Cardiac fibroblast (primary cell): Measurements from ENCODE around the gene THBS3.
"Not testable (repeated sequence)": the region's sequence is repeated elsewhere in the genome, so short reads cannot be mapped to it uniquely, and the experiment has no call there.

Experiments
- DNase-seq, 2 donors: peaks; one replicate each; pipeline versions ENCODE4 v3.0.0 to v3.0.0-alpha.2; 2010; ENCODE audit warnings: low read depth in 2 of 2
- H3K4me3 ChIP-seq, 2 donors: replicated peaks in 1 of 2; 1 replicate in 1 of 2; 2 replicates in 1 of 2; pipeline ENCODE4 v1.5.1; 2011; ENCODE audit warnings: low read depth in 2 of 2, low read length in 2 of 2, mild to moderate bottlenecking in 2 of 2, moderate library complexity in 1 of 2
- CTCF ChIP-seq: IDR thresholded peaks from one replicate; pipeline ENCODE4 v1.5.1; 2011; ENCODE audit warnings: low read depth, mild to moderate bottlenecking, low read length, inconsistent platforms

THBS3 gene

DNA sequence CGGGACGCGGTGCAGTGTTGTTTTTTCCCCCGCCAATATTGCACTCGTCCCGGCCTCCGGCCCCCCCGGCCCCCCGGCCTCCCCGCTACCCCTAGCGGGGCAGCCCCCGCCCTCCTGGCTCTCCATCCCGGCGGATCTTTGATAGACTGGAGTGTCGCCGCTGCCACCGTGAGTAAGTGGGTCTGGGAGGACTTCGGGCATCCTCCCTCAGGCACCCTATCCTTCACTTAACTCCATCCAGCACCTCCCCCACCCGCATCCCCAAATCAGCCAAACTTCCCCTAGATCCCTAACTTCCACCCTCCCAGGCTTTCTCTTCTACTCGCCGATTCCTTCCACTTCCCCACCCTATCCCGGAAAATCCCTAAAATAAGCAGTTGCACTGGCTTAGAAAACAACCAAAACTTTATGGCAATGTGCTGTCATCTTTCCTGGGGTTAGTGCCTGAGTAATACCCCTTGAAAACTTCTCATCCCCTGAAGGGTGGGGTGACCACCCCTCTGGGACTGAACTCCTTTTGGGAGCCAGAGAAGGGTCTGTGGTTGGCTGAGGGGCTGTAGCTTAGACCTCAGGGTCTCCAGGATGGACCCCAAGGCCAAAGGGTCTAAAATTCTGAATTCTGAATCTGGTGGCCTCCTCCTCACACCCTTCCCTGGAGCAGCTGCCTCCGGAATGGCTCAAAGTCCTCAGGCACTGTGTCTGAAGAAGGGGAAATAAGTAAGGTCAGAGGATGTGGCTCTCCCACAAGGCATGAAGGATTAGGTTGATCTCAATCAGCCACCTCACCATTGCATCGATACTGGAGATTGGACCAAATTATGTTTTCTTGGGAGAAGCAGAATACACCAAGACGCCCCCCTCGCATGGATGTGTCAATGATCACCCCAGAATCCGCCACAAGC lies 12.2 kb downstream of the THBS3 start:
- peak overlapping the region; percentile 52 to 65 for H3K4me3 ChIP-seq
- peak in 1 of 2 donors; percentile 22 for DNase-seq
- TF ChIP-seq CTCF: no peak

GRCh38 chr1:155193991-155194240 lies 13.8 kb downstream of the THBS3 start:
- peak overlapping the region; percentile 52 to 65 for H3K4me3 ChIP-seq
- DNase-seq: not testable (repeated sequence)

DNA sequence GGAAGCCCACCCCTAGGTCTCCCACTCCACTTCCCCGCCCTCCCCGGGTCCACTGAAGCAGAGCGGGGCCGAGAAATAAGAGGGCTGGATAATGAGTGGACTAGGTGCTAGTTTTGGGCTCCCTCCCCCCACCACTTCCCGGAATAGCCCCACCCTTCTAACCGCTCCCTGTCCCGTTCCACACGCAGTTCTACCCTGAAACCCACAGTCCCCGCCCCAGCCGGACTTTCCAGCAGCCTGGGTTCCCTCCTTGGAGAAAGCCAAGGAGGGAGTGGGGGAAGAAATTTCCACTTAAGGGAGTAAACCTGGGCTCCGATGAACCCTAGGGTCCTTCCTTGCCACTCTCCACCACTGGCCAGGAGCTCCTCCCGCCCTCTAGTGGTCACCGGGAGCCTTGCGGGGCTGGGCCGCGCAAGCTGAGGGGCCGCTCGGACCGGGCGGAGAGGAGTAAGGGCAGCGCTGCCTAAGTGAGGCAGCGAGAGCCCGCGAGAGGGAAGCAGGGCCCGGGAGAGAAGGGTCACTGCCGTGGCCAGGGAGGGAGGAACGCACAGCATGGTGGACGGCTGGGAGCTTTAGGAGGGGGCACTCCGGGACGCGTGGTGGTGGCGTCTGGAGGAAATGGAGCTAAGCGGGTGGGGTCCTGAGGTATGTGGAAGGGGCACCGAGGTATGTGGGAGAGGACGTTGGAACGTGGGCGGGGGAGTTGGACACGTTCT lies 14.3 kb downstream of the THBS3 start:
- TF ChIP-seq CTCF: peak; percentile 99
- peak overlapping the region; percentile 52 to 65 for H3K4me3 ChIP-seq
- peak; percentile 91 to 95 for DNase-seq

GRCh38 chr1:155192346-155193274 lies 15.1 kb downstream of the THBS3 start:
- no peak for DNase-seq

GRCh38 chr1:155191904-155192303 lies 15.8 kb downstream of the THBS3 start:
- H3K4me3 ChIP-seq: no peak overlapping the region
- DNase-seq: no peak
- no peak for TF ChIP-seq CTCF

More at GRCh38 chr1:155192346-155193274, 15.1 kb downstream of the THBS3 start:
- H3K4me3 ChIP-seq: peak overlapping the region in 1 of 2 donors; percentile 65
- no peak for TF ChIP-seq CTCF

DNA sequence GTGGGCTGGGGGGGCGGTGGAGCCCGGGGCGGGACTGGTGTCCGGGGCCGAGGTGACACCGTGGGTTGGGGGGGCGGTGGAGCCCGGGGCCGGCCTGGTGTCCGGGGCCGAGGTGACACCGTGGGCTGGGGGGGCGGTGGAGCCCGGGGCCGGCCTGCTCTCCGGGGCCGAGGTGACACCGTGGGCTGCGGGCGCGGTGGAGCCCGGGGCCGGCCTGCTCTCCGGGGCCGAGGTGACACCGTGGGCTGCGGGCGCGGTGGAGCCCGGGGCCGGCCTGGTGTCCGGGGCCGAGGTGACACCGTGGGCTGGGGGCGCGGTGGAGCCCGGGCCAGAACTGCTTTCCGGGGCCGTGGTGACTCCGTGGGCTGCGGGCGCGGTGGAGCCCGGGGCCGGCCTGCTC lies 17.8 kb downstream of the THBS3 start:
- H3K4me3 ChIP-seq, DNase-seq: not testable (repeated sequence)

- no peak overlapping the region for H3K4me3 ChIP-seq
- no peak for DNase-seq
- TF ChIP-seq CTCF: no peak
Observed at GRCh38 chr1:155188268-155188667, 19.4 kb downstream of the THBS3 start.
